IMR-90 (cell line): Measurements from ENCODE around the gene AGPS. TPM values are rescaled to one million over a fixed set of nuclear protein-coding genes. Genes with fewer than 3 reads are reported as not detected.

Source experiments
- ATAC-seq: fragments of 200-7000 bp; cut with Tn5 transposase; 2 replicates; pipeline ENCODE4 v1.9.1; 2020; ENCODE audit warnings: low read depth, mild to moderate bottlenecking, moderate library complexity
- BruUV-seq: library from RNA; stranded (reverse); fragments of 400-500 nt; replicated peaks from 2 replicates; lab custom pipeline; 2021; lab: Mats Ljungman, UMichigan
- CTCF ChIA-PET: fragments of 300-600 bp; formaldehyde crosslinking; extraction: SDS; loops from one replicate; lab custom pipeline; 2021; ENCODE audit warnings: antibody characterized with exemption; lab: Yijun Ruan, JAX
- POLR2A ChIA-PET: fragments of 300-600 bp; sonication (Branson Sonifier 250); formaldehyde crosslinking; loops from one replicate; lab custom pipeline; 2022; ENCODE audit warnings: antibody characterized with exemption; ENCODE audit not compliant: unreplicated experiment; lab: Charles Lee
- DNase-seq: peaks from one replicate; pipeline ENCODE4 v3.0.0; 2013
- H2AFZ ChIP-seq: replicated peaks from 2 replicates; pipeline ENCODE3; 2013; ENCODE audit warnings: low read length, mild to moderate bottlenecking; ENCODE audit not compliant: poor library complexity
- H2AK5ac ChIP-seq: 2 replicates; pipeline ENCODE4 v1.6.1; 2013; ENCODE audit warnings: low read depth, low read length, inconsistent platforms
- H2AK9ac ChIP-seq: replicated peaks from 2 replicates; pipeline ENCODE3; 2013; ENCODE audit warnings: mild to moderate bottlenecking, low read depth, low read length, moderate library complexity; ENCODE audit not compliant: poor library complexity
- H2BK120ac ChIP-seq: 2 replicates; pipeline ENCODE4 v1.6.1; 2013; ENCODE audit warnings: low read depth, low read length, inconsistent platforms
- H2BK15ac ChIP-seq: 3 replicates; pipeline ENCODE4 v1.6.1; 2013; ENCODE audit warnings: low read depth, low read length, inconsistent platforms
- H2BK20ac ChIP-seq: 2 replicates; pipeline ENCODE4 v1.6.1; 2013; ENCODE audit warnings: low read depth, mild to moderate bottlenecking, inconsistent platforms, low read length, moderate library complexity
- H2BK5ac ChIP-seq: 2 replicates; pipeline ENCODE4 v1.6.1; 2013; ENCODE audit warnings: mild to moderate bottlenecking, low read depth, low read length, inconsistent platforms; ENCODE audit not compliant: poor library complexity, severe bottlenecking
- H3K14ac ChIP-seq: replicated peaks from 2 replicates; pipeline ENCODE4 v1.6.1; 2013; ENCODE audit warnings: low read depth, low read length, inconsistent platforms
- H3K18ac ChIP-seq: 2 replicates; pipeline ENCODE4 v1.6.1; 2013; ENCODE audit warnings: low read depth, low read length, control low read depth
- H3K23ac ChIP-seq: 2 replicates; pipeline ENCODE4 v1.6.1; 2013; ENCODE audit warnings: low read depth, low read length, inconsistent platforms
- H3K27ac ChIP-seq: 2 replicates; pipeline ENCODE4 v1.5.1; 2013; ENCODE audit warnings: mild to moderate bottlenecking, control low read depth, low read length; ENCODE audit not compliant: insufficient read depth
- H3K27me3 ChIP-seq: 2 replicates; pipeline ENCODE4 v1.6.1; 2013; ENCODE audit warnings: low read length; ENCODE audit not compliant: control insufficient read depth, insufficient read depth
- H3K36me3 ChIP-seq: 2 replicates; pipeline ENCODE4 v1.6.1; 2013; ENCODE audit warnings: low read length, mixed read lengths; ENCODE audit not compliant: control insufficient read depth, insufficient read depth
- H3K4ac ChIP-seq: 2 replicates; pipeline ENCODE4 v1.6.1; 2013; ENCODE audit warnings: low read depth, low read length, inconsistent platforms
- H3K4me1 ChIP-seq: 2 replicates; pipeline ENCODE4 v1.6.1; 2013; ENCODE audit warnings: low read length, mixed read lengths; ENCODE audit not compliant: control insufficient read depth, insufficient read depth
- H3K4me2 ChIP-seq: 2 replicates; pipeline ENCODE4 v1.6.1; 2013; ENCODE audit warnings: low read depth, mild to moderate bottlenecking, control low read depth, low read length, moderate library complexity
- H3K4me3 ChIP-seq: 2 replicates; pipeline ENCODE4 v1.5.1; 2013; ENCODE audit warnings: low read depth, mild to moderate bottlenecking, control low read depth, low read length, moderate library complexity; ENCODE audit not compliant: insufficient read depth
- H3K56ac ChIP-seq: 2 replicates; pipeline ENCODE4 v1.6.1; 2013; ENCODE audit warnings: low read length, inconsistent platforms; ENCODE audit not compliant: insufficient read depth; ENCODE audit errors: extremely low read depth
- H3K79me1 ChIP-seq, 2 experiments: 2 replicates each; pipeline ENCODE4 v1.6.1; 2013; ENCODE audit warnings: low read length in 2 of 2, inconsistent platforms in 1 of 2, low read depth in 1 of 2
- H3K9ac ChIP-seq: 2 replicates; pipeline ENCODE4 v1.6.1; 2013; ENCODE audit warnings: low read depth, low read length, control low read depth
- H3K9me1 ChIP-seq: 2 replicates; pipeline ENCODE4 v1.6.1; 2013; ENCODE audit warnings: low read length, inconsistent platforms; ENCODE audit not compliant: insufficient read depth
- H3K9me3 ChIP-seq: 2 replicates; pipeline ENCODE4 v1.6.1; 2013; ENCODE audit warnings: low read length; ENCODE audit not compliant: control insufficient read depth, insufficient read depth
- H4K20me1 ChIP-seq: 2 replicates; pipeline ENCODE4 v1.6.1; 2013; ENCODE audit warnings: low read length, inconsistent platforms; ENCODE audit not compliant: insufficient read depth
- H4K5ac ChIP-seq: 2 replicates; pipeline ENCODE4 v1.6.1; 2013; ENCODE audit warnings: mild to moderate bottlenecking, low read depth, low read length, control low read depth
- H4K8ac ChIP-seq, 2 experiments: 2 replicates each; pipeline ENCODE4 v1.6.1; 2013; ENCODE audit warnings: low read depth in 2 of 2, low read length in 2 of 2, control low read depth in 1 of 2, inconsistent platforms in 1 of 2
- H4K91ac ChIP-seq: 2 replicates; pipeline ENCODE4 v1.6.1; 2013; ENCODE audit warnings: low read depth, low read length, inconsistent platforms; ENCODE audit not compliant: insufficient read depth
- CHD1 ChIP-seq: IDR thresholded peaks from 2 replicates; pipeline ENCODE4 v1.6.1; 2012; ENCODE audit warnings: low read depth, low read length, improper control_type of control experiment
- MAFK ChIP-seq: IDR thresholded peaks from 2 replicates; pipeline ENCODE4 v1.6.1; 2012; ENCODE audit warnings: low read depth, low read length, improper control_type of control experiment
- POLR2A ChIP-seq: IDR thresholded peaks from 2 replicates; pipeline ENCODE4 v1.6.1; 2012; ENCODE audit warnings: mild to moderate bottlenecking, low read depth, low read length
- RCOR1 ChIP-seq: IDR thresholded peaks from 2 replicates; pipeline ENCODE4 v1.6.1; 2012; ENCODE audit warnings: mild to moderate bottlenecking, low read length, improper control_type of control experiment; ENCODE audit not compliant: insufficient replicate concordance
- SMC3 ChIP-seq: fragments of 150-350 bp; IDR thresholded peaks from 2 replicates; pipeline ENCODE4 v1.6.1; 2016; ENCODE audit warnings: low read depth, mild to moderate bottlenecking, antibody characterized with exemption, low read length, moderate library complexity
- dilution Hi-C: fragments of 300-500 bp; cut with HindIII; formaldehyde crosslinking; loops from one replicate; pipeline ENCODE4 v1.14.3; 2018; ENCODE audit warnings: low sequenced_read_pairs; ENCODE audit not compliant: unreplicated experiment
- in situ Hi-C: fragments of 300-500 bp; cut with MboI; formaldehyde crosslinking; loops from 3 replicates; pipeline ENCODE4 v1.14.3; 2019; ENCODE audit warnings: low sequenced_read_pairs, inconsistent platforms, mixed read lengths
- intact Hi-C: fragments of 100-400 bp; cut with micrococcal nuclease; formaldehyde crosslinking; loops from 2 replicates; pipeline ENCODE4 v1.10.0; 2022
- polyA plus RNA-seq, 3 experiments: library from polyadenylated mRNA; depleted of rRNA; stranded (reverse); fragments of >200 nt; gene quantifications; 2 replicates each; pipeline ENCODE4 v1.2.3, GENCODE V29; 2012; ENCODE audit warnings: low replicate concordance in 1 of 3
- total RNA-seq: library from RNA; depleted of rRNA; stranded (reverse); fragments of >200 nt; gene quantifications from 2 replicates; pipeline ENCODE4 v1.2.3, GENCODE V29; 2012
- TF ChIP-seq, protein P1 (sequence below): fragments of 150-350 bp; IDR thresholded peaks from 2 replicates; pipeline ENCODE4 v1.6.1; 2017; ENCODE audit warnings: mild to moderate bottlenecking, antibody characterized with exemption, low read length, low read depth

AGPS gene
- total and polyA plus RNA-seq, 2 of the 4 experiments (the other 2 are of a cell fraction), result 6.6 to 18.6 TPM

DNA sequence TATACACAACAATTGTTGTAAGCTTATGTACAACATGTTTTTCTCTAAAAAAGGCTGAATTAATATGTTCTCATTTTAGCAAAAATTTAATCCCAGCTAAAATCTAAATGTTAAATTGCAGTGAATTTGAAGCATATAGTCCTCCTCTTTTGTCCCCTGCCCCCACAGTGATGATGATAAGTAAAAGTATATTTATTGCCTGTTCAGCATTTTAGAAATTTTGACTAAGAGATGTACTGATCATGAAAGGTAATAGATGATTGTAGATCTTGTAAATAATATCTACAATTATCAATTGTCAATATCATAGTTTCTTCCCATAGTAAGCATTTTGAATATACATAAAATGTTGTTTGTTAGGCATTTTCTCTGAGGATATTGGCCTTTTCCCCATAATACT is 113.9 kb downstream of the AGPS start:
- POLR2A ChIA-PET, result no interaction called here
- H4K8ac ChIP-seq, result no peak overlapping the region
- H3K14ac ChIP-seq, result no peak overlapping the region
- intact Hi-C loops (no loop called here), in situ Hi-C loops (no loop called here), dilution Hi-C loops (no loop called here)
- no peaks in the 10 kb centered on the region for H3K9me3 ChIP-seq
- no peak overlapping the region for H2BK5ac ChIP-seq
- no peak overlapping the region for H3K4ac ChIP-seq
- no peak overlapping the region for H3K23ac ChIP-seq
- H2BK15ac ChIP-seq, result no peak overlapping the region
- H3K9me1 ChIP-seq, result no peaks in the 10 kb centered on the region
- H2AFZ ChIP-seq, result no peak overlapping the region
- BruUV-seq, result no TSS peak
- no peak overlapping the region for H2BK120ac ChIP-seq
- H3K27me3 ChIP-seq, result no peaks in the 10 kb centered on the region
- H3K27ac ChIP-seq, result no peak overlapping the region
- H3K36me3 ChIP-seq, result 0 out of 2 replicates have a peak, but pooled peaks cover 2% of the 10 kb centered on the region
- no peak overlapping the region for H2AK5ac ChIP-seq
- no peak overlapping the region for H3K56ac ChIP-seq
- no peaks in the 10 kb centered on the region for H4K20me1 ChIP-seq
- no peak overlapping the region for H4K91ac ChIP-seq
- CTCF ChIA-PET, result no interaction called here
- no peak overlapping the region for H2AK9ac ChIP-seq
- no peak overlapping the region for H3K9ac ChIP-seq
- DNase-seq, result no peak
- H2BK20ac ChIP-seq, result no peak overlapping the region
- TF ChIP-seq RCOR1 (no peak), POLR2A (no peak), SMC3 (no peak), CHD1 (no peak), MAFK (peak; percentile 82)
- TF ChIP-seq, protein P1, sequence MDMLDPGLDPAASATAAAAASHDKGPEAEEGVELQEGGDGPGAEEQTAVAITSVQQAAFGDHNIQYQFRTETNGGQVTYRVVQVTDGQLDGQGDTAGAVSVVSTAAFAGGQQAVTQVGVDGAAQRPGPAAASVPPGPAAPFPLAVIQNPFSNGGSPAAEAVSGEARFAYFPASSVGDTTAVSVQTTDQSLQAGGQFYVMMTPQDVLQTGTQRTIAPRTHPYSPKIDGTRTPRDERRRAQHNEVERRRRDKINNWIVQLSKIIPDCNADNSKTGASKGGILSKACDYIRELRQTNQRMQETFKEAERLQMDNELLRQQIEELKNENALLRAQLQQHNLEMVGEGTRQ, result no peak
- H3K18ac ChIP-seq, result no peak overlapping the region
- H3K79me1 ChIP-seq, result 0 out of 4 replicates have a peak, but pooled peaks cover 2 to 4% of the 10 kb centered on the region in 2 experiments
- no peak overlapping the region for H3K4me2 ChIP-seq
- no peak overlapping the region for H4K5ac ChIP-seq
- H3K4me3 ChIP-seq, result no peak overlapping the region
- no peak for ATAC-seq
- H3K4me1 ChIP-seq, result no peaks in the 10 kb centered on the region
